Brain microvascular endothelial cell (primary cell): Measurements from ENCODE around the gene GRAMD1A.

ENCODE experiments used
- DNase-seq: peaks from one replicate; pipeline ENCODE4 v3.0.0-alpha.2; 2020
- H3K27ac ChIP-seq: fragments of 250-450 bp; sonication (Bioruptor Pico); 2 replicates; pipeline ENCODE4 v1.5.1; 2020; ENCODE audit warnings: mild to moderate bottlenecking, moderate library complexity
- H3K27me3 ChIP-seq: fragments of 250-450 bp; sonication (Bioruptor Pico); replicated peaks from 2 replicates; pipeline ENCODE4 v1.5.1; 2020; ENCODE audit warnings: mild to moderate bottlenecking
- H3K36me3 ChIP-seq: fragments of 250-450 bp; sonication (Bioruptor Pico); replicated peaks from 2 replicates; pipeline ENCODE4 v1.5.1; 2020; ENCODE audit warnings: mild to moderate bottlenecking
- H3K4me3 ChIP-seq: 2 replicates; pipeline ENCODE4 v1.5.1; 2011; ENCODE audit warnings: low read depth, mild to moderate bottlenecking, control low read depth, low read length, moderate library complexity
- CTCF ChIP-seq: IDR thresholded peaks from 2 replicates; pipeline ENCODE4 v1.5.1; 2011; ENCODE audit warnings: low read depth, mild to moderate bottlenecking, moderate library complexity, low read length, control low read depth, inconsistent platforms; ENCODE audit errors: missing control alignments
- in situ Hi-C: cut with HindIII; loops from 2 replicates; pipeline ENCODE4 v1.10.0; 2017; ENCODE audit warnings: low sequenced_read_pairs, low pct_ligation_motif_present

Gene GRAMD1A

DNA sequence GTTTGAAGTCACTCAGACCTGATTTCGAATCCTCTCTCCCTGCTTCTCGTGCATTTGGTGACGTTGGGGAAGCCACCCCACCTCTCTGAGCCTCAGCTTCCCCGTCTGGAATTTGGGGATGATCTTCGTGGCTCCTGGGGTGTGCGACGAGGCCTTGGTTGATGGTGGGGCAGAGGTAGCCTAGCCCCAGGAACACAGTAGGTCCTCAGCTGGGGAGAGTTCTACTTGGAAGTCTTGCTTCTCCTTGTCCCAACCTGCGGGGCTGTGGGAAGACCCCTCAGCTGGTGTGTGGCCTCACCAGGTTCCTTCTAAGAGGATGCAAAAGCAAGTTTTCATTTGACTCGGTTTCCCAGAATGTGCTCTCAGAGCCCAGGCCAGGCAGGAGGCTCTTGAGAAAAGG, 54.5 kb downstream of the GRAMD1A start:
- no peak for TF ChIP-seq CTCF

GRCh38 chr19:35055715-35056179, 55.6 kb downstream of the GRAMD1A start:
- in situ Hi-C loops = no loop called here
- no peak for DNase-seq
- no peak overlapping the region for H3K27ac ChIP-seq

More for the DNA sequence above, 54.5 kb downstream of the GRAMD1A start:
- no peaks in the 10 kb centered on the region for H3K27me3 ChIP-seq
- DNase-seq = no peak
- no peaks in the 10 kb centered on the region for H3K36me3 ChIP-seq
- in situ Hi-C loops = no loop called here
- no peak overlapping the region for H3K4me3 ChIP-seq
- no peak overlapping the region for H3K27ac ChIP-seq

DNA sequence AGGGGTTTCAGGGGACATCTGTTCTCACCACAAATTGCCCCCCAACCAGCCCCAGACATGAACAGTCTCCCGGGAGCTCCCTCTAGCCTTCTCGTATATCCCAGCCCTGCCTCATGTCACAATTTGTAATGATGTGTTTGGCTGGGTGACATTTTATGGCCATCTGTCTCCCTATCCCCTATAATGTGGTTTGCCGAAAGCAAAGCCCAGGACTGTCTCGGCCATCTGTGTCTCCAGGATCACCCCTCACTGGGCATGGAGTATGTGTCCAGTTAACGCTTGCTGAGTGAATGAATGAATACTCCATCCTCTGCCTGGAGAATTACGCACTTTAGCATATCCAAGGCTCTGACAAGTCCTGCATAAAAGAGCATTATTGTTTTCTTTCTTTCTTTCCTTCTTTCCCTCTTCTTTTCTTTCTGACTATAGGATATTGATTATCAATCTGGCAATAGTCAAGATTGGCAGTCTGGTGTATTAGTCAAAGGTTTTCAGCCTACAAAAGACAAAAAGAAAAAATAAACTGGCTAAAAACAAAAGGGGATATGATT, 56.5 kb downstream of the GRAMD1A start:
- Histone ChIP-seq H3K27me3 (no peaks in the 10 kb centered on the region), H3K36me3 (no peaks in the 10 kb centered on the region), H3K27ac (no peak overlapping the region), H3K4me3 (no peak overlapping the region)
- no peak for TF ChIP-seq CTCF
- no peak for DNase-seq
- in situ Hi-C loops = no loop called here

More at GRCh38 chr19:35055715-35056179, 55.6 kb downstream of the GRAMD1A start:
- Histone ChIP-seq H3K27me3 (no peaks in the 10 kb centered on the region), H3K4me3 (no peak overlapping the region), H3K36me3 (no peaks in the 10 kb centered on the region)
- peak; percentile 31 for TF ChIP-seq CTCF

- H3K4me3 ChIP-seq = no peak overlapping the region
- no peaks in the 10 kb centered on the region for H3K27me3 ChIP-seq
- no peaks in the 10 kb centered on the region for H3K36me3 ChIP-seq
- no peak for DNase-seq
- no peak overlapping the region for H3K27ac ChIP-seq
- in situ Hi-C loops = no loop called here
- TF ChIP-seq CTCF = no peak
Observed at GRCh38 chr19:35058370-35058769, 58.2 kb downstream of the GRAMD1A start.

DNA sequence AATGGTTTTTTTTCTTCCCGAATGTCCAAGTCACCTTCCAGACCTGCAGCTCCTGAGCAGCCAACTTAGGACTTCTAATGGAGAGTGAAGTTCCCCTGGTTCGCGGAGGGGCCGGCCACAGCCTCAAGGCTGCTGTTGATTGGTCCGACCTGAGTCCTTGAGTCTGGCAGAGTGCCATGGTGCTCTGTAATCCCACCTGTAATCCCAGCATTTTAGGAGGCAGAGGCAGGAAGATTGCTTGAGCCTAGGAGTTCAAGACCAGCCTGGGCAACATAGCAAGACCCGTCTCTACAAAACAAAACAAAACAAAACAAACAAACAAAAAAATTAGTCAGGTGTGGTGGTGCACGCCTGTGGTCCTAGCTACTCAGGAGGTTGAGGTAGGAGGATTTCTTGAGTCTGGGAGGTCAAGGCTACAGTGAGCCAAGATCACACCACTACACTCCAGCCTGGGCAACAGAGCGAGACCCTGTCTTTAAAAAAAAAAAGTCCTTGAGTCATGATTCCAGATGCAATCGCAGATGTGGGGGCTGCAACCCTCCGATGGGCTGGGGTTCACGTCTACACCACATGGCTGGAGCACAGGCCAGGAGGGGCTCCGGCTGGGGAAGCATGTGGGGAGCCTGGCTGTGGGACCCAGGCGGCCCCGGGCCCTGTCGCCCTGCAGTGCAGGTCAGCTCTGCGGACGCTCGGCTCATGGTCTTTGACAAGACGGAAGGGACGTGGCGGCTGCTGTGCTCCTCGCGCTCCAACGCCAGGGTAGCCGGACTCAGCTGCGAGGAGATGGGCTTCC, 59.1 kb downstream of the GRAMD1A start:
- no peak overlapping the region for H3K4me3 ChIP-seq
- TF ChIP-seq CTCF = no peak
- H3K36me3 ChIP-seq = no peaks in the 10 kb centered on the region
- DNase-seq = no peak
- no peaks in the 10 kb centered on the region for H3K27me3 ChIP-seq
- no peak overlapping the region for H3K27ac ChIP-seq
- in situ Hi-C loops = no loop called here
